PC-3 (cell line): ENCODE results near the gene MACROD1.

Experiments
- CTCF ChIP-seq: fragments of 300-600 bp; sonication (generic); conservative IDR thresholded peaks from 2 replicates; pipeline ENCODE4 v1.5.1; 2017; ENCODE audit warnings: antibody characterized with exemption, low read depth, mild to moderate bottlenecking, low read length
- EZH2 ChIP-seq: fragments of 300-600 bp; sonication (generic); IDR thresholded peaks from one replicate; pipeline ENCODE4 v1.6.1; 2017; ENCODE audit warnings: antibody characterized with exemption, mild to moderate bottlenecking, low read length; ENCODE audit not compliant: unreplicated experiment
- EZH2phosphoT487 ChIP-seq: fragments of 300-600 bp; sonication (generic); IDR thresholded peaks from 2 replicates; pipeline ENCODE4 v1.6.1; 2018; ENCODE audit warnings: mild to moderate bottlenecking, antibody characterized with exemption, low read length, borderline replicate concordance

- TF ChIP-seq CTCF (no peak), EZH2 (no peak), EZH2phosphoT487 (no peak)
These were observed 66.5 kb downstream of the MACROD1 start for GRCh38 chr11:64099436-64099835.
